Loucy (cell line): ENCODE results near the gene PRRT4.

Experiments used
- CTCF ChIP-seq: fragments of 200-600 bp; sonication (generic); conservative IDR thresholded peaks from 2 replicates; pipeline ENCODE4 v1.5.1; 2014; ENCODE audit warnings: mild to moderate bottlenecking, antibody characterized with exemption, low read length
- EZH2phosphoT487 ChIP-seq: fragments of 200-600 bp; IDR thresholded peaks from 2 replicates; pipeline ENCODE4 v1.6.1; 2018; ENCODE audit warnings: antibody characterized with exemption, mild to moderate bottlenecking, moderate library complexity, borderline replicate concordance

DNA sequence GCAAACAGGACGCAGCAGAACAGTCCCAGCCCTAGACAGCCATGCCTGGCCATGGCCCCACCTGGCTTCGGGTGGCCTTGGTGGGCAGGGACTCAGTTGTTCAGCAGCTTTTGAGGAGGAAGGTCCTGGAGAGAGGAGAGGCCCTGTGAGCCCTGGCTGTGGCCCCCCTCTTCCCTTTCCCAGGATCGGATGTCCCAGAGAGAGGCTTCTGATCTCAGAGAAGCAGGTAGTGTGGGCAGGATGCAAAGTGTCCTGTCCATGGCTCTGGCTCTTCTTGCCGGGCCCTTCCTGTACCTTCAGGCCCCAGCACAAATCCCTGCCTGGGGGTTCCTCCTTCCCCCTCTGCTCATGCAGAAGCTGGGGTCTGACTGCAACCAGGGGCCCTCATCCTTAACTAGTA is 1.6 kb downstream of the PRRT4 start:
- TF ChIP-seq CTCF (no peak), EZH2phosphoT487 (no peak)
